Measurements from ENCODE around the gene SYNGR2.

The SYNGR2 gene

DNA sequence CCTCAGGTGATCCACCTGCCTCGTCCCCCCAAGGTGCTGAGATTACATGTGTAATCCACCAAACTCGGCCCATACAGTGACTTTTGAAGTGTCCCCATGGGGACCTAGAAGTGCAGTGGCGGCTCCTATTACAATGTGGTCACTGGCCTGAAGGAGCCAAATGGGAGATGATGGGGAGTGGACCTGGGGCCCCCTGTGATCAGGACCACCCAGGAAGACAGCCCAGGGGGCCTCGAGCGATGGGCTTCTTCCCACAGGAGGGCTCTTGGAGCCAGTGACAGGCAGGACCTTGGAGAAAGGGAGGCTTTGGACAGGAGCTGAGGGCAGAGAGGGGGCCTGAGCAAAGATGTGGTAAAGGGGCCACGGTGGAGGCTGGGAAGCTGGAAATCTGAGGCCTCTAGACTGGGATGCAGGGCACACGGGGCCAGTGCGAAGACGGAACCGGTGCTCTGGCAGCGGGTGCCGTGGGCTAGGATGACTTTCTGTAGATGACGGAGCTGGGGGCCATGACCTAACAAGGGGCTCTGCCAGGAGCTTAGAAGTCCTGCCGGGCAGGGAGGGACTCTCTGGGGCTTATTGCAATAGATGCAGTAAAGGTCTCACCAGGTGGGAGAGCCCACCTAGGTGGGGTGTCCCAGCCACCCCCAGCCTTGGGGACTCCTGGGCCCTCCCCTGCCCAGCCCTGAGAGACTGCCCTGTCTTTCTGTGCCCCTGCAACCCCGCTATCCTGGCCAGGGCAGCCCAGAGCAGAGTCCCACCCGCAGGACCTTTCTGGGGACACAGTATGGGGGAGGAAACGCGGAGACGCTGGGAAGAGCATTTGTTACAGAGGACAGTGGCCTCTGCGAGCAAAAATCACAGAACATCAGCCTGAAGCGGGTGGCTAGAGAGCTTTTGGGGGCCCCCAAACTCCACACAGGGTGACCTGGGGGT lies 24.9 kb upstream of the SYNGR2 start:
- peak overlapping the region in 7 of 11 experiments; percentile 24 to 52 (median 36); a peak in 8 of 22 replicates for H3K9ac ChIP-seq
- peak overlapping the region in 9 of 11 experiments; percentile 29 to 92 (median 77); a peak in 15 of 22 replicates for H3K4me2 ChIP-seq
- TF ChIP-seq Cebpa-rat (IDR thresholded peaks at IDR 0.05) = no peak
- peaks cover 60 to 94% (median 73%) of the 10 kb centered on the region in 10 experiments for H3K4me1 ChIP-seq
- no peak overlapping the region for H3K4me3 ChIP-seq
- H4K20me1 ChIP-seq = peaks cover 0 to 52% (median 3%) of the 10 kb centered on the region in 11 experiments; a peak in 13 of 22 replicates
- peaks cover 0 to 22% (median 0%) of the 10 kb centered on the region in 11 experiments; a peak in 9 of 22 replicates for H3K36me3 ChIP-seq
- H3K9me3 ChIP-seq (replicated peaks in 1 of 11) = no peaks in the 10 kb centered on the region
- H3K27me3 ChIP-seq = no peaks in the 10 kb centered on the region
- H3K27ac ChIP-seq = peak overlapping the region in 9 of 11 experiments; percentile 1 to 66 (median 57); a peak in 15 of 22 replicates

DNA sequence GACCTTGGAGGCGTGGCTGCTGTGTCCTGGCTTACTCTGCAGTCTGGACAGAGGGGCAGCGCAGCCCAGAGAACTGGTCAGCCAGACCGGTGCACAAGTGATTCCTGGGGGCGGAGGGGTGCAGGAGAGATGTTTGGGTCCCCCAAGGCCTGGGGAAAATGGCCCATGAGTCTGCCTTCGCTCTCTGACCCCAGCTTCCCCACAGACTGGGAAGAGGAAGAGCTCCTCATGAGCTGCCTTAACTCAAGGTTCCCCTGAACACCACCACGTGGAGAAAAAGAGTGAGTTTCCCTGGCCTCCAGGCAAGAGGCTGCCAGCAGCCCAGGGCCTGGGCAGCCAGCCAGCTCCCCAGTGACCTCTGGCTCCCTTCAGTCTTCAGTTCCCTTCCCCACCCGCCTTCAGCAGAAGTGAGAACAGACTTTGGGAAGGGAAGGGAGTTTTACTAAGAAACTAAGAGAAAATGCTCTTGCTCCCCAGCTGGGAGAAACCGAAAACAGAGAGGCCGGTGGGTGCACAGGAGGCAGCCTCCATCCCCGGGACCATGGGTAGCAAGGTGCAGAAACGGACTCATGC lies 24.1 kb upstream of the SYNGR2 start:
- Histone ChIP-seq H4K20me1 (peaks cover 0 to 44% (median 0%) of the 10 kb centered on the region in 11 experiments; a peak in 9 of 22 replicates), H3K27ac (peak overlapping the region in 10 of 11 experiments; percentile 1 to 66 (median 54); a peak in 16 of 22 replicates), H3K9me3 (replicated peaks in 1 of 11) (no peaks in the 10 kb centered on the region), H3K27me3 (no peaks in the 10 kb centered on the region), H3K4me1 (peaks cover 52 to 90% (median 65%) of the 10 kb centered on the region in 10 experiments), H3K36me3 (peaks cover 0 to 22% (median 0%) of the 10 kb centered on the region in 11 experiments; a peak in 9 of 22 replicates), H3K4me3 (no peak overlapping the region), H3K9ac (peak overlapping the region in 10 of 11 experiments; percentile 12 to 56 (median 32); a peak in 11 of 22 replicates), H3K4me2 (peak overlapping the region; percentile 14 to 92 (median 55); a peak in 20 of 22 replicates)
- TF ChIP-seq Cebpa-rat (IDR thresholded peaks at IDR 0.05) = no peak

DNA sequence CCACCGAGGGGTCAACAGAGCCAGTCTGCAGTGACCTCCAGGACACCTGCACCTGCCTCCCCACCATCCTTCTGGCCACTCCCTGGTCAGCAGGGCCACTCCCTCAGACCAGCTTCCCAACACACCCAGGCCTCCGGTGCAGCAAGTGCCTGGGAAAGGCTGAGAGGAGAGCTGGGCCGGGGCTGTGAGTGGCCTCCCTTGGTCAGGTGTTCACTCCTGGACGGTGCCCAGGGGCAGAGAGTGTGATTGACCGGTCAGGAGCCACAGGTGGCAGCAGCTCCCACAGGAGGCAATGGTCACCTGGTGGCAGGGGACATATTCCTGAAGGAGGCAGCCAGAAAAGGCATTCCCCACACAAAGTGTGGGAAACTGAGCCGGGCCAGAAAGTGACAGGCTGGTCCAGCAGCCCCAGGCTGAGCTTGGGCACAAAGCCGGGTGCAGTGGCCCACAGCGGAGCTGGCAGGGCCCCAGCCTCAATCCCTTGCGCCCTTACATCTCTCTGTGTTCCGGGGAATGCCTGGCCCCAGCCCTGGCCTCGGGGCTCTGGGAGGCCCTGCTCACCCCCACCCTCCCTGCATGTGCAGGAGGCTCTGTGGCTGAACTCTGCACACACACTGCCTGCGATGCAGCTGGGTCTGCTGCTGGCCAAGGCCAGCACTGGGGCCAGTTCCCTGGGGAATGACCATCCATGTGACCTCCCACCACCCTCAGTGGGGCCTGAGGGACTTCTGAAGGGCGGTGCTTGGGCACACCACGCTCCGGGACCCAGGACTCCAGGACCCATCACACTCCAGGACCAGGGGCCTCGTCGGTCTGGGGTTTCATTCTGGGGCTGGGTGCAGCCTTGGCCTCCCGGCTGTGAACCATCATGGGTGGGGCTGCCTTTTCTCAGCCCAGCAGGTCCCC lies 23.4 kb upstream of the SYNGR2 start:
- peaks cover 0 to 22% (median 0%) of the 10 kb centered on the region in 11 experiments; a peak in 9 of 22 replicates for H3K36me3 ChIP-seq
- H3K9me3 ChIP-seq (replicated peaks in 1 of 11) = no peaks in the 10 kb centered on the region
- H4K20me1 ChIP-seq = peaks cover 0 to 37% (median 0%) of the 10 kb centered on the region in 11 experiments; a peak in 8 of 22 replicates
- H3K27ac ChIP-seq = peak overlapping the region in 8 of 11 experiments; percentile 30 to 66 (median 55); a peak in 14 of 22 replicates
- peak overlapping the region in 9 of 11 experiments; percentile 16 to 56 (median 36); a peak in 12 of 22 replicates for H3K9ac ChIP-seq
- peaks cover 49 to 86% (median 60%) of the 10 kb centered on the region in 10 experiments for H3K4me1 ChIP-seq
- H3K27me3 ChIP-seq = no peaks in the 10 kb centered on the region
- H3K4me2 ChIP-seq = peak overlapping the region; percentile 14 to 92 (median 55); a peak in 19 of 22 replicates
- H3K4me3 ChIP-seq = no peak overlapping the region
- TF ChIP-seq Cebpa-rat (IDR thresholded peaks at IDR 0.05) = no peak

GRCh38 chr17:78146471-78146869 lies 21.9 kb upstream of the SYNGR2 start:
- Histone ChIP-seq H3K4me3 (no peak overlapping the region), H4K20me1 (peaks cover 0 to 28% (median 0%) of the 10 kb centered on the region in 11 experiments; a peak in 4 of 22 replicates), H3K36me3 (peaks cover 0 to 14% (median 0%) of the 10 kb centered on the region in 11 experiments; a peak in 9 of 22 replicates), H3K27ac (peak overlapping the region in 1 of 11 experiments; percentile 1; a peak in 1 of 22 replicates), H3K9me3 (replicated peaks in 1 of 11) (no peaks in the 10 kb centered on the region), H3K9ac (peak overlapping the region in 1 of 11 experiments; percentile 11; a peak in 1 of 22 replicates), H3K4me2 (peak overlapping the region in 5 of 11 experiments; percentile 2 to 92 (median 55); a peak in 2 of 22 replicates), H3K27me3 (no peaks in the 10 kb centered on the region), H3K4me1 (peaks cover 37 to 82% (median 49%) of the 10 kb centered on the region in 10 experiments)
- TF ChIP-seq Cebpa-rat (IDR thresholded peaks at IDR 0.05) = no peak

DNA sequence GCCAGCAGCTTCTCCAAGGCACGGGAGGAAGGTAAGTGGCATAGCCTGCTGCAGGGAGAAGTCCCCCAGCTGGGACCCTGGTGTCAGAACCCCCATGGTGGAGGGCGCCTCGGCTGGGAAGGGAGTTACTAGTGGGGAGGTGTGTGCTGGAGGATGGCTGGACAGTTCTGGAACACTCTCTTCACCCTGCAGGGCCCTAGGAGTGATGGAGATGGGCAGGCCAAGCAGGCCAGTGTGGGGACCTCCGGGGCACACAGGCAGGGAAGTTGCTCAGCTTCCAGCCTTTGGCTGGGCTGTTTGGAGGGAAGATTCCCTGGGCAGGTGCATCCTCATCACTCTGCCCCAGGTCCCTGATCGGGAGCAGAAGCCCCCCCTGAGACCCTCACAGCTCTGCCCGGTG lies 21.5 kb upstream of the SYNGR2 start:
- Histone ChIP-seq H3K27me3 (no peaks in the 10 kb centered on the region), H3K4me2 (peak overlapping the region; percentile 2 to 57 (median 28); a peak in 15 of 22 replicates), H3K4me1 (peaks cover 33 to 82% (median 45%) of the 10 kb centered on the region in 10 experiments), H3K36me3 (peaks cover 0 to 10% (median 0%) of the 10 kb centered on the region in 11 experiments; a peak in 9 of 22 replicates), H3K9ac (peak overlapping the region in 5 of 11 experiments; percentile 4 to 47 (median 11); a peak in 5 of 22 replicates), H3K27ac (no peak overlapping the region), H4K20me1 (peaks cover 0 to 24% (median 0%) of the 10 kb centered on the region in 11 experiments; a peak in 3 of 22 replicates), H3K9me3 (replicated peaks in 1 of 11) (no peaks in the 10 kb centered on the region), H3K4me3 (no peak overlapping the region)
- TF ChIP-seq Cebpa-rat (IDR thresholded peaks at IDR 0.05) = no peak

GRCh38 chr17:78147315-78147998 lies 20.9 kb upstream of the SYNGR2 start:
- H3K4me2 ChIP-seq = peak overlapping the region; percentile 2 to 57 (median 28); a peak in 18 of 22 replicates
- TF ChIP-seq Cebpa-rat (IDR thresholded peaks at IDR 0.05) = no peak
- H3K27ac ChIP-seq = no peak overlapping the region
- no peaks in the 10 kb centered on the region for H3K9me3 ChIP-seq (replicated peaks in 1 of 11)
- no peak overlapping the region for H3K4me3 ChIP-seq
- H3K27me3 ChIP-seq = no peaks in the 10 kb centered on the region
- H4K20me1 ChIP-seq = peaks cover 0 to 19% (median 0%) of the 10 kb centered on the region in 11 experiments; a peak in 3 of 22 replicates
- H3K36me3 ChIP-seq = peaks cover 0 to 4% (median 0%) of the 10 kb centered on the region in 11 experiments; a peak in 5 of 22 replicates
- H3K9ac ChIP-seq = peak overlapping the region in 5 of 11 experiments; percentile 4 to 47 (median 11); a peak in 5 of 22 replicates
- H3K4me1 ChIP-seq = peaks cover 28 to 82% (median 39%) of the 10 kb centered on the region in 10 experiments; a peak in 19 of 20 replicates

DNA sequence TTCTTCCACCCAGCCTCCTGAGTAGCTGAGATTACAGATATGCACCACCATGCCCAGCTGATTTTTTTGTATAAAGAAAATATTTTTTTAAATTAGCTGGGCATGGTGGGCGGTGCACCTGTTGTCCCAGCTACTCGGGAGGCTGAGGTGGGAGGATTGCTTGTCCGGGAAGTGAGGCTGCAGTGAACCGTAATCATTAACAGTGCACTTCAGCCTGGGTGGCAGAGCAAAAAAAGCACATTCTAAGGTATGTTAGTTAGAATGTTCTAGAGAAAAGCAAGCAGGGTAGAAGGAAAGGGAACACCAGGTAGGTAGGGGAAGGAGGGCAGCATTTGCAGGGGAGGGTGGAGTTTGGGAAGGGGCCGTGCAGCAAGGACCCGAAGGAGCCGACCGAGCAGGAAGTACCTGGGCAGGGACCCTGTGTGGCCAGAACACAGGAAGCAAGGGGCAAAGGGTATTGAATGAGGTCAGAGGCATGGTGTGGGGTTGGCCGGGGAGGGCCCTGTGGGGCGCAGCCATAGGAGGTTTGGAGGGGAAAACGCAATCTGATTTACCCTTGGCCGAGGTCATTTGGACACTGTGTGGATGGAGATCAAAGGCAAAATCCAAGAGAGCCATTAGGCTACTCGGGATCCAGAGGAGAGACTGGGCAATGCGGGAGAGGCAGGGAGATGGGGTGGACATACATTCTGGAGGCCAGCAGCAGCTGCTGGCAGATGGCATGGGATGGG lies 19.9 kb upstream of the SYNGR2 start:
- H3K27me3 ChIP-seq = no peaks in the 10 kb centered on the region
- peak overlapping the region in 3 of 11 experiments; percentile 11 to 57 (median 43); a peak in 5 of 22 replicates for H3K4me2 ChIP-seq
- no peaks in the 10 kb centered on the region for H3K9me3 ChIP-seq (replicated peaks in 1 of 11)
- H3K9ac ChIP-seq = no peak overlapping the region
- H3K4me3 ChIP-seq = no peak overlapping the region
- H3K27ac ChIP-seq = no peak overlapping the region
- TF ChIP-seq Cebpa-rat (IDR thresholded peaks at IDR 0.05) = no peak
- peaks cover 0 to 11% (median 0%) of the 10 kb centered on the region in 11 experiments; a peak in 3 of 22 replicates for H4K20me1 ChIP-seq
- no peaks in the 10 kb centered on the region for H3K36me3 ChIP-seq
- H3K4me1 ChIP-seq = peaks cover 33 to 82% (median 43%) of the 10 kb centered on the region in 10 experiments; a peak in 19 of 20 replicates
